Embryonic facial prominence (tissue), 1 donor: ENCODE data around the gene PDZRN3.

Experiments
- DNase-seq: peaks from one replicate; pipeline ENCODE4 v3.0.0-alpha.2; 2016; ENCODE audit errors: extremely low spot score

Gene PDZRN3

GRCh38 chr3:73520931-73521461, 103.7 kb downstream of the PDZRN3 start:
- DNase-seq = no peak

- DNase-seq = no peak
These were observed 108.1 kb downstream of the PDZRN3 start for GRCh38 chr3:73516631-73517030.

DNA sequence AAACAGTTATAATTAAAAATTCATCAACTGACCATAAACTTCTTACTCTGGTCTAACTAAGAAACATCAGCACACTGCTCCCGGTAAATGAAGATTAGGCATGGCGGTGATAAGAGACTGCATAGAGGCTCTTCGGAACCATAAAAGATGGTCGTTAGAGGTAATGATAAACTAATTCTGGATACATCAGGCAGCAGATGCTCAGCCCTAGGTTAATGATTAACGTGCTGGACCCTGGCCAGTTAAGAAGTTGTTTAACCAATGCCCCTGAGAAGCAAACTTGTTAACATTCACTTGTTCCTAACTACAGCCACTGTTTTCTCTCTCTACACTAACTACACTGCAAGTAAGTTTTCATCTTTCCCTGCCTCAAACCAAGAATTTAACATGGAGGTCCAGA, 111.5 kb downstream of the PDZRN3 start:
- DNase-seq = no peak

- no peak for DNase-seq
These were observed 112.9 kb downstream of the PDZRN3 start for GRCh38 chr3:73511571-73512525.

DNA sequence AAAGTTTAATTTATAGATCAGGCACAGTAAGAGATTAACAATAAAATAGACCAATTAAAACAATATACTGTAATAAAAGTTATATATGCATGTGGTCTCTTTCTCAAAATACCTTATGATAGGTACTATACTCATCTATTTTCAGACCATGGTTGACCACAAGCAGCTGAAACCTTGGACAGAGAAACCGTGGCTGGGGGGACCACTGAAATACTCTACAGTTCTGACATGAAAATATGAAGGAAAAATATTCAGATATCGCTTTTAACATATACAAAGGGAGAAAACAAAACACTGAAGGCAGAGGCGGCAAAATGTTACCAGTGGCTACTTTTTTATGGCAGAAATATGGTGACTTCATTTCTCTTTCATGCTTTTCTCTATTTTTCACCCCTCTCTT, 114.0 kb downstream of the PDZRN3 start:
- no peak for DNase-seq

DNA sequence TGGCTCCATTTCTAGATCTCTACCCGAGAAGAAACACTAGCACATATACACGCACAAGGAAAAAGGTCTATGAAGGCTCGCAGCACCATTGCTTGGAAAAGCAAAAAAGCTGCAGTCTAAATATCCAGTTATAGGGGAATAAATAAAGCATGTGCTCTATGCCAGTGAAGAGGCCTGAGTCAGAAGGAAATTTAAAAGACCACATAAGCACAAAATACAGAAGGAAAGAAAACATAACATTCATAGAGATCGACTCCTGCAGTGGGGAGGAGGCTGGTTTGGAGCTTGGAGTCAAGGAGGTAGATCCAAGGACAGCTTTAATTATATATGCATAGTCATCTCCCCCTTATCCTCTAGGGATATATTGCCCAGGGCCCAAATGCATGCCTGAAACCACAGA, 114.4 kb downstream of the PDZRN3 start:
- DNase-seq = no peak

DNA sequence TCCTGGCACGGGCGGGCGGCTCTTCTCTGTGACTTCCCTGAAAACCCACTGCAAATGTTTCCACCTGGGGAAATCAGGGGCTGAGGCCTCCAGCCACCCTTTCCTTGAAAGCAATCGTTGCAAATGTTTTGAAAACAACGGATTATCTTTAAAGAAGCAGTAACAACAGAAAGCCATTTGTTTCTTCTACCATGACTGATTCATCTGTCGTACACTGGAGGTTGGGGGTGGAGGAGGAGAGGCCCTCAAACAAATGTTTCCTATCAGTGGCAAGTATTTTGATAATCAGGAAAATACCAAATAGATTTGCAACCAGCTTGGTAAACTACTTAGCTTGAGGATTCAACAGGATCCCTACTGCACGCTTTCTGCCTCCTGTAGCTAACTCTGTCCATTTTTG, 114.9 kb downstream of the PDZRN3 start:
- no peak for DNase-seq

GRCh38 chr3:73509066-73509465, 115.7 kb downstream of the PDZRN3 start:
- no peak for DNase-seq

DNA sequence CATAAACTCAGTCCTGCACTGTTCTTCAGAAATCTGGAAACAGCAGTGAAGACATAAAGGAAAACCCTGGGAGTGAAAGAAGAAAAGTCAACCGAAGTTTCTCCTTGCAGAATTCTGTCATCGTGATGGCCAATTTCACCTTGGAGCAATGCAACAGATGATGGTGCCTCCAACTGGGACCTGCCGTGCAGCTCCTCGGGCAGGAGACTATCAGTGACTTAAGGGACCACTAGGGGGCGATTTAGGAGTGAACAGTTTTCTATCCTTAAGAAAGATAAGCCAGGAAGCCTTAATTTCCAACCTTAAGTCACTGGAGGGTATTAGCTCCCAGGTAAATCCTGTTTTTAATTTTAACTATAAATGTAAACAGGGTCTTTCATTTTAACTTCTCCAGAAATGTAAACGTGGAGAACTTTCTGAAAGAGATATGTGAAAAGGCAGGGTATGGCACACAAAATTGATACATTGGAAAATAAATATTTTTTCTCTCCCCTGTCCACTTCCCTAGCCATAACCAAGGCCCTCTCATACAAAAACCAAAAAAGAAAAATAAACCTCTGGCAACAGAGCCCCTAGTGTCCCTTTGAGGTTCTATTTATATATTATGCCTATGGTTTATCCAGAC, 116.3 kb downstream of the PDZRN3 start:
- no peak for DNase-seq

- no peak for DNase-seq
These were observed 119.9 kb downstream of the PDZRN3 start for GRCh38 chr3:73504852-73505251.

- DNase-seq = no peak
These were observed 120.5 kb downstream of the PDZRN3 start for GRCh38 chr3:73504239-73504638.

- no peak for DNase-seq
These were observed 121.0 kb downstream of the PDZRN3 start for GRCh38 chr3:73503781-73504180.

- DNase-seq = peak; percentile 63
These were observed 121.8 kb downstream of the PDZRN3 start for GRCh38 chr3:73502609-73503583.

DNA sequence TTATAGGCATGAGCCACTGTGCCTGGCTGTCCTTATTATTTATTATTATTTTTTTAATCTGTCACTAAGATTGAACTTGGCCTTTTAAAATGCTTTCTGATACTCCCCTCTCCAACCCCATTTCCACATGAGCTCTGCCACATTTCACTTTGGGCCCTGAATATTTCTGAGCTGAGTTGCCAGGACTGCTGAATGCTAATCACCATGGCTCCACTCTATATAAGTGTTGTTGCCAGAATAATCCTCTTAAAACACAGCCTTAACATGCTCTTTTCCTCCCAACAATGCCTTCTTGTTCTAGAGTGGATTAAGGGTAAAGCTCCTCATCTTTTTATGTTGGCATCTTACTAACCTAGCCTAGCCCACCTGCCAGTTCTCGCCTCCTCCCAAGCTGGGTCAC, 124.4 kb downstream of the PDZRN3 start:
- DNase-seq = no peak

GRCh38 chr3:73499787-73500186, 125.0 kb downstream of the PDZRN3 start:
- DNase-seq = no peak

GRCh38 chr3:73498764-73499622, 125.7 kb downstream of the PDZRN3 start:
- DNase-seq = no peak

DNA sequence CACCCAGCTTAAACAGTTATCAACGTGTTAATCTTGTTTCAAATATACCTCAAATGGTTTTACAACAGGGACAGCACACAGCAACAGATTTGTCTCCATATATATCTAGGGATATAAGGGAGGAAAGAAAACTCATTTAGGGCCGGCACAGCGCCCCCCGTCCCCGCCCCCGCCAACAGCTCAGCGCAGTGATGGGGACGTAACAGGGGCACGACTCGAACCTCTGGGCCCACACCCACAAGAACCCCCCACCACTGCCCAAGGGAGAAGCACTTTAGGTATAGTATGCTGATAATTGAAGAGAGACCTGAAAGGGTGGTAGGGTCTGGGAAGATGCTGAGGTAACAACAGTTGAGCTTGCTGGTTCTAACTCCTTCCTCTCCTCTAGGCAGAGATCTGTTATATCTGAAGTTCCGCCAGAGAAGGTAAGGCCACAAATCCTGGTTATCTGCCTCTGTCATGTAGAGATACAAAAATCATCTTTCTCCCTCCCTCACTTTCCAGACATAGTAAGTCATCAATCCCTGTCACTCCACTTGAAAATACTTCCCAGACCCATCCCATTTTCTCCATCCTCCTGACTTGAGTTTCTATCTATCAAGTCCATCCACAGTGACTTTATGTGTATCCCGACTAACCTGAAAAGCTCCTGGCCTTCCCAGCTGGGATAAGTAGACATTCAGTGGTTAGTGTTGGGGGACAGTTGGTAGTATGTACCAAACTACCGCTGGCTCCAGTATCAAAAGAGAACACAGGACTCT, 126.9 kb downstream of the PDZRN3 start:
- DNase-seq = no peak

DNA sequence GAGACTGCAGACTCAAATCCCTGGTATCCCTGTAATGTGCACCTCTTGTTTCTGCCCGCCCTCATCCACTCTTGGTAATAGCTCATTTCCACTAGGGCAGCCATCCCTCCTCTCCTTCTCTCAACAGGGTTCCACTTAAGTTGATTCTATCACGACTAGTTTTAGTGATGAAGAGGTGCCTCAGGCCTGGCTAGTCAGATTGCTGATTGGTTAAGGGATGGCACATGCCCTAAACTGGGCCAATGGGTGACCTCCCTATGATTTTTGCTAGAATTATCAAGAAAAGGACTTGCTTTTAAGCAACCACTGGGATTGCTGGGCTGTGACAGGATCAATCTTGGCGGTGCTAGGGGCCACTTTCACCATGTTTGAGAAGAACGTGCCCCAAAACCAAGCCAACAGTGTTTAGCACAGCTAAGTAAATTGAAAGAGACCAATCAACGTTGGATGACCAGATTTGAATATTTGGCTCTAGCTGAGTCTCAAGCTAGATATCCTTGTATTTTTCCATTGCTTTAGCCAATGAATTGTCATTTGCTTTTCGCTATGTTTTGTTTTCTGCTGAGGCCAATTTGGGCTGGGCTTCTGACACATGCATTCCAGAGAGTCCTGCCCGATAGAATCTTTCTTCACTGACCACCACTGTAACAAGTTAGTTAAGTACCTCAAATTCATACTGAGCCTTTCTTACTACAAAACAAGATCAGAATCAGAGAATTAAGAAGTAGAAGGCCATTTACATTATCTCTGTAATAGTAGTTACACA, 131.0 kb downstream of the PDZRN3 start:
- no peak for DNase-seq

- DNase-seq = no peak
These were observed 132.6 kb downstream of the PDZRN3 start for GRCh38 chr3:73492186-73492585.
